ENCODE measurements around the gene MYOZ3.

DNA sequence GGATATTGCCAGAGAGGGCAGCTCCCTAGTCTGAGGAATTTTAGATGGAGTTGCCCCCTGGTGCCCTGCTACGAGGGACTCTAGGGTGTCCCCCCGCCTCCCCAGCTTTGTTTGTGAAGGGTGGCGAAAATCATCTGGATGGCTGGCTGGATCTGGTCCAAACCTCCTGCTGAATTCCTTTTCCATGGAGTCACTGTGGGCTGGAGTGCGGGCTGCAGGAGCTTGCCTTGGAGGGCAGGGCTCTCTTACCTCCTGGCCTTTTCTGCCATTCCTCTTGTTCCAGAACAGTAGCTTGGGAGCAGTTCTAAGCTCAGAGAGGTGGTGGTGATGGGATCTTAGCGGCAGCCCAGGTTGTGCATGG lies 18.5 kb upstream of the MYOZ3 start:
- TF ChIP-seq, protein P1, sequence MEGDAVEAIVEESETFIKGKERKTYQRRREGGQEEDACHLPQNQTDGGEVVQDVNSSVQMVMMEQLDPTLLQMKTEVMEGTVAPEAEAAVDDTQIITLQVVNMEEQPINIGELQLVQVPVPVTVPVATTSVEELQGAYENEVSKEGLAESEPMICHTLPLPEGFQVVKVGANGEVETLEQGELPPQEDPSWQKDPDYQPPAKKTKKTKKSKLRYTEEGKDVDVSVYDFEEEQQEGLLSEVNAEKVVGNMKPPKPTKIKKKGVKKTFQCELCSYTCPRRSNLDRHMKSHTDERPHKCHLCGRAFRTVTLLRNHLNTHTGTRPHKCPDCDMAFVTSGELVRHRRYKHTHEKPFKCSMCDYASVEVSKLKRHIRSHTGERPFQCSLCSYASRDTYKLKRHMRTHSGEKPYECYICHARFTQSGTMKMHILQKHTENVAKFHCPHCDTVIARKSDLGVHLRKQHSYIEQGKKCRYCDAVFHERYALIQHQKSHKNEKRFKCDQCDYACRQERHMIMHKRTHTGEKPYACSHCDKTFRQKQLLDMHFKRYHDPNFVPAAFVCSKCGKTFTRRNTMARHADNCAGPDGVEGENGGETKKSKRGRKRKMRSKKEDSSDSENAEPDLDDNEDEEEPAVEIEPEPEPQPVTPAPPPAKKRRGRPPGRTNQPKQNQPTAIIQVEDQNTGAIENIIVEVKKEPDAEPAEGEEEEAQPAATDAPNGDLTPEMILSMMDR (conservative IDR thresholded peaks at IDR 0.05; ENCODE audit: low read length), result no peak
- no peak for TF ChIP-seq EZH2phosphoT487 (IDR thresholded peaks at IDR 0.05; ENCODE audit: borderline replicate concordance, low read depth, low read length)
